Breast epithelium (tissue), 4 donors: Measurements from ENCODE around the gene LHPP. TPM values are rescaled to one million over a fixed set of nuclear protein-coding genes. Genes with fewer than 3 reads are reported as not detected.

Source experiments
- DNase-seq, 2 donors: peaks; one replicate each; pipeline ENCODE4 v3.0.0-alpha.2; 2019; ENCODE audit warnings: low spot score in 2 of 2
- H3K27ac ChIP-seq, 2 donors: fragments of 200-600 bp; sonication (generic) in 1 of 2; one replicate each; pipeline ENCODE4 v1.5.1; 2016 to 2019; ENCODE audit warnings: mild to moderate bottlenecking in 1 of 2
- H3K27me3 ChIP-seq, 2 donors: fragments of 200-600 bp; sonication (generic) in 1 of 2; one replicate each; pipeline versions ENCODE4 v1.5.1 to v1.6.0; 2017 to 2019; ENCODE audit warnings: control low read depth in 1 of 2, mild to moderate bottlenecking in 1 of 2
- H3K36me3 ChIP-seq: fragments of 200-600 bp; one replicate; pipeline ENCODE4 v1.5.1; 2019
- H3K4me1 ChIP-seq, 2 donors: fragments of 200-600 bp; sonication (generic); one replicate each; pipeline ENCODE4 v1.5.1; 2016 to 2019; ENCODE audit warnings: control low read depth in 1 of 2
- H3K4me3 ChIP-seq, 3 donors: fragments of 200-600 bp; sonication (generic); 1 replicate in 2 of 3; 2 replicates in 1 of 3; pipeline ENCODE4 v1.5.1; 2016 to 2019; ENCODE audit warnings: mild to moderate bottlenecking in 3 of 3, moderate library complexity in 2 of 3
- H3K9me3 ChIP-seq, 2 donors: fragments of 200-600 bp; sonication (generic) in 1 of 2; one replicate each; pipeline ENCODE4 v1.5.1; 2016 to 2019; ENCODE audit warnings: control low read depth in 1 of 2
- POLR2A ChIP-seq: fragments of 450-650 bp; IDR thresholded peaks from one replicate; pipeline ENCODE4 v1.6.1; 2016; ENCODE audit warnings: antibody characterized with exemption, mild to moderate bottlenecking, moderate library complexity
- POLR2AphosphoS5 ChIP-seq, 3 donors: sonication (generic); formaldehyde crosslinking; IDR thresholded peaks; one replicate each; pipeline ENCODE4 v1.6.1; 2017; ENCODE audit warnings: antibody characterized with exemption in 3 of 3
- intact Hi-C: fragments of 100-400 bp; cut with DNase I; formaldehyde crosslinking; loops from one replicate; pipeline ENCODE4 v1.15.1; 2023; ENCODE audit warnings: low total_unique reads
- total RNA-seq, 3 donors: library from RNA; depleted of rRNA; stranded (reverse); fragments of >200 nt; gene quantifications; one replicate each; pipeline ENCODE4 v1.1.0, GENCODE V29; 2016
- TF ChIP-seq, protein P1 (sequence below), 3 donors: fragments of 450-650 bp; IDR thresholded peaks; one replicate each; pipeline ENCODE4 v1.5.1; 2016 to 2017; ENCODE audit warnings: antibody characterized with exemption in 3 of 3, mild to moderate bottlenecking in 3 of 3, moderate library complexity in 3 of 3

LHPP gene
- total RNA-seq, 3 donors from 2014 or later, result 13.1 to 19.6 (median 17.0) TPM

DNA sequence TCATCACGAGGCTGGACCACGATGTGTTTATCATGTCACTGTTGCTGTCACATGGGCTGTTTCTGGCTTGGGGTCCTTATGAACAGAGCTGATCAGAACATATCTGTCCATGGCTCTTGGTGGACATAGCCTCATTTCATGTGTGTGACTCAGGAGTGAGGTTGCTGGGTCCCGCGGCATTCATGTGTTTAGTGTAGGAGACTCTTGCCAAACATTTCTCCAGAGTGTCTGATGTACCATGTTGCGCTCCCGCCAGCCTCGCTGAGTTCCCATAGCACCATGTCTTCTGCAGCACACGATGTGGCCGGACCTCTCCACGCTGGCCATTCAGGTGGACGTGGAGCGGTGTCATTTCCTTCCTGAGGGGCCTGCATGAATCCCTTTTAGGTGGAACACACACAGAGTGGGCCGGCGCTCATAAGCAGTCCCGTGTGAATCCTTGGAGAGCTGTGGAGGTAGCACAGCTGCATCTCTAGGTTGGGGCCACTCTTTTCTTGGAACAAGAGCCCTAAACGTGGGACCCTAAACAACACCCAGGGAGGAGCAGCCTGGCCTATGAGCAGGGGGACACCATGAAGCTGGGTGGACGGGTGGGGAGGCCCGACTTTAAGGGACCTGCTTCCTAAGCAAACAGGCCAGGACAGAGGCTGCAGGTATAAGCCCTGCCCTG lies 134.6 kb downstream of the LHPP start:
- H3K27me3 ChIP-seq, result no peaks in the 10 kb centered on the region
- no peaks in the 10 kb centered on the region for H3K4me1 ChIP-seq
- no peak overlapping the region for H3K4me3 ChIP-seq
- TF ChIP-seq, protein P1, sequence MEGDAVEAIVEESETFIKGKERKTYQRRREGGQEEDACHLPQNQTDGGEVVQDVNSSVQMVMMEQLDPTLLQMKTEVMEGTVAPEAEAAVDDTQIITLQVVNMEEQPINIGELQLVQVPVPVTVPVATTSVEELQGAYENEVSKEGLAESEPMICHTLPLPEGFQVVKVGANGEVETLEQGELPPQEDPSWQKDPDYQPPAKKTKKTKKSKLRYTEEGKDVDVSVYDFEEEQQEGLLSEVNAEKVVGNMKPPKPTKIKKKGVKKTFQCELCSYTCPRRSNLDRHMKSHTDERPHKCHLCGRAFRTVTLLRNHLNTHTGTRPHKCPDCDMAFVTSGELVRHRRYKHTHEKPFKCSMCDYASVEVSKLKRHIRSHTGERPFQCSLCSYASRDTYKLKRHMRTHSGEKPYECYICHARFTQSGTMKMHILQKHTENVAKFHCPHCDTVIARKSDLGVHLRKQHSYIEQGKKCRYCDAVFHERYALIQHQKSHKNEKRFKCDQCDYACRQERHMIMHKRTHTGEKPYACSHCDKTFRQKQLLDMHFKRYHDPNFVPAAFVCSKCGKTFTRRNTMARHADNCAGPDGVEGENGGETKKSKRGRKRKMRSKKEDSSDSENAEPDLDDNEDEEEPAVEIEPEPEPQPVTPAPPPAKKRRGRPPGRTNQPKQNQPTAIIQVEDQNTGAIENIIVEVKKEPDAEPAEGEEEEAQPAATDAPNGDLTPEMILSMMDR (IDR thresholded peaks at IDR 0.05), result no peak
- no peak for TF ChIP-seq POLR2A
- no peak for TF ChIP-seq POLR2AphosphoS5 (IDR thresholded peaks at IDR 0.05)
- no peaks in the 10 kb centered on the region for H3K36me3 ChIP-seq
- intact Hi-C loops, result no loop called here
- H3K27ac ChIP-seq, result no peak overlapping the region
- DNase-seq, result no peak
- H3K9me3 ChIP-seq, result no peaks in the 10 kb centered on the region

DNA sequence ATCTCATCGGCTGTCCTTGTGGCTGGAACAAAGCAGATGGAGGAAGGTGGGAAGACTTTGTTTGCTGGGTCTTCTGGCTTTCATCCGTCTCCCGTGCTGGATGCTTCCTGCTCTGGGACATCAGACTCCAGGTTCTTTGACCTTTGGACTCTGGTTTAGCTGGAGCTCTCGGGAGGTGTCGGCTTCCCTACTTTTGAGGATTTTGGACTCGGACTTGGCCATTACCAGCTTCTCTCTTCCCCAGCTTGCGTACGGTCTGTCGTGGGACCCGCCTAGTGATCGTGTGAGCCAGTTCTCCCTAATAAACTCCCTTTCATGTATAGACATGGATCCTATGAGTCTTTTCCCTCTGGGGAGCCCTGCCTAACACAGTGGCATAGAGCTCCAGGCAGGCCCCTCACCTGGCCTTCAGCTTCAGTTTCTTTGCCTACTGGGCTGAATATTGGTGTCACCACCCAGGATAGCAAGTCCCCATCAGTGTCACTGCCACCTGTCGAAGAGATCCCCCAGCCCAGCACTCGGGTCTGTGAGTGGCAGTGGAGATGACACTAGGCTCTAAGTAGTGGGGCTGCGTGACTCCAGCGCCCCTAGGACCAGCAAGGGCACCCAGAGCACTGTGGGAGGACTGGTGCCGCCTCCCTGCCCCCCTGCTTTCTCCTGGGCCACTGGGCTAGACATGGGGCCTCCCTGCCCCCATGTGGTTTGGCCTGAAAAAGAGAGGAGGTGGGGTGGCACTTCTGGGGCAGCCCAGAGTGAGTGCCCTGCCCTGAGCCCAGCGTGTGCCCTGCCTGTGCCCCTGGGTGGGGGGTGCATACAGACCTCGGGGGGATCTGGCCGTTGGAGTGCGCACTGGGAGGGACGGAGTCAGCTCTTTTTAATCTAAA lies 135.6 kb downstream of the LHPP start:
- intact Hi-C loops, result no loop called here
- Histone ChIP-seq H3K4me1 (no peaks in the 10 kb centered on the region), H3K9me3 (no peaks in the 10 kb centered on the region), H3K27ac (no peak overlapping the region), H3K27me3 (no peaks in the 10 kb centered on the region), H3K36me3 (no peaks in the 10 kb centered on the region), H3K4me3 (no peak overlapping the region)
- TF ChIP-seq, protein P1 (IDR thresholded peaks at IDR 0.05), result no peak
- TF ChIP-seq POLR2A (no peak), POLR2AphosphoS5 (IDR thresholded peaks at IDR 0.05) (no peak)
- no peak for DNase-seq

DNA sequence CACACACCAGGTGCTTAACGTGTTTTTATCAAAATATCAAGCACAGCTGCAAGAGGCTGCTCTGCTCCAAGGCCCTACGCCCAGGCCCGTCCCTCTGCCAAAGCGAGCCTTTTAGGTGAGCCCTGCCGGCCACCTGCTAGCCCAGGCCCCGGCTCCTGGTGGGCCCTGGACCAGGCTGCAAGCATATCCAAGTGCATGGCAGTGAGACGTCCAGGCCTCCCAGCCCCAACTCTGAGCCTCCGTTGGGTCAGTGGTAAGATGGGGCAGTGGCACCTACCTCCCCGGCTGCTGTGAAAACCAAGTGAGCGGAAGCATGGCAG lies 136.2 kb downstream of the LHPP start:
- Histone ChIP-seq H3K27ac (no peak overlapping the region), H3K27me3 (no peaks in the 10 kb centered on the region), H3K36me3 (no peaks in the 10 kb centered on the region), H3K4me3 (no peak overlapping the region), H3K4me1 (no peaks in the 10 kb centered on the region), H3K9me3 (no peaks in the 10 kb centered on the region)
- TF ChIP-seq POLR2A, result no peak
- TF ChIP-seq, protein P1 (IDR thresholded peaks at IDR 0.05), result no peak
- TF ChIP-seq POLR2AphosphoS5 (IDR thresholded peaks at IDR 0.05), result no peak
- intact Hi-C loops, result no loop called here
- DNase-seq, result no peak

DNA sequence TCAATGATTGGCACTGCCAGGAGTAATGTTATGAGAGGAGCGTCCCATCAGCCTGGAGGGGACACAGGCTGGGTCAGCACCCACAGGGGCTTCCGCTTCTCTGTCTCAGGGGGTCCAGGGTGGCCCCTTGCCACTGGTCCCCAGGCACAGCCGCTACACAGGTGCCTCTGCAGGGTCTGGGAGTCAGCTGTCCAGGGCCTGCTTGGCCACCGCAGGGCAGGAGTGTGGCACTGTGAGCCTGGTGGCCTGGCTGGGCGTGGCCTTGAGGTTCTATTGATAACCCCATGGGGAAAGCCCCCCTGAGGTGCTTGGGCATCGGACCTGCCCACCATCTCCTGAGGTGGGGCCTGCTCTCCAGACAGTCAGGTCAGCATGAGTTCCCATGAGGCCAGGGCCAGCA lies 136.6 kb downstream of the LHPP start:
- no peaks in the 10 kb centered on the region for H3K36me3 ChIP-seq
- intact Hi-C loops, result no loop called here
- no peaks in the 10 kb centered on the region for H3K9me3 ChIP-seq
- TF ChIP-seq POLR2AphosphoS5 (IDR thresholded peaks at IDR 0.05), result no peak
- TF ChIP-seq POLR2A, result no peak
- TF ChIP-seq, protein P1 (IDR thresholded peaks at IDR 0.05), result no peak
- H3K27me3 ChIP-seq, result no peaks in the 10 kb centered on the region
- no peak for DNase-seq
- H3K4me3 ChIP-seq, result no peak overlapping the region
- no peaks in the 10 kb centered on the region for H3K4me1 ChIP-seq
- no peak overlapping the region for H3K27ac ChIP-seq
